NCI-H345 treated with DMSO at 0.1 percent for 48 hours (cell line): Measurements from ENCODE around the gene SLX4IP.
"Not testable (repeated sequence)": the region's sequence is repeated elsewhere in the genome, so short reads cannot be mapped to it uniquely, and the experiment has no call there.

Source experiments
- DNase-seq: peaks from one replicate; lab custom pipeline; 2025; ENCODE audit not compliant: unreplicated experiment; lab: John Stamatoyannopoulos, UW

The SLX4IP gene

DNA sequence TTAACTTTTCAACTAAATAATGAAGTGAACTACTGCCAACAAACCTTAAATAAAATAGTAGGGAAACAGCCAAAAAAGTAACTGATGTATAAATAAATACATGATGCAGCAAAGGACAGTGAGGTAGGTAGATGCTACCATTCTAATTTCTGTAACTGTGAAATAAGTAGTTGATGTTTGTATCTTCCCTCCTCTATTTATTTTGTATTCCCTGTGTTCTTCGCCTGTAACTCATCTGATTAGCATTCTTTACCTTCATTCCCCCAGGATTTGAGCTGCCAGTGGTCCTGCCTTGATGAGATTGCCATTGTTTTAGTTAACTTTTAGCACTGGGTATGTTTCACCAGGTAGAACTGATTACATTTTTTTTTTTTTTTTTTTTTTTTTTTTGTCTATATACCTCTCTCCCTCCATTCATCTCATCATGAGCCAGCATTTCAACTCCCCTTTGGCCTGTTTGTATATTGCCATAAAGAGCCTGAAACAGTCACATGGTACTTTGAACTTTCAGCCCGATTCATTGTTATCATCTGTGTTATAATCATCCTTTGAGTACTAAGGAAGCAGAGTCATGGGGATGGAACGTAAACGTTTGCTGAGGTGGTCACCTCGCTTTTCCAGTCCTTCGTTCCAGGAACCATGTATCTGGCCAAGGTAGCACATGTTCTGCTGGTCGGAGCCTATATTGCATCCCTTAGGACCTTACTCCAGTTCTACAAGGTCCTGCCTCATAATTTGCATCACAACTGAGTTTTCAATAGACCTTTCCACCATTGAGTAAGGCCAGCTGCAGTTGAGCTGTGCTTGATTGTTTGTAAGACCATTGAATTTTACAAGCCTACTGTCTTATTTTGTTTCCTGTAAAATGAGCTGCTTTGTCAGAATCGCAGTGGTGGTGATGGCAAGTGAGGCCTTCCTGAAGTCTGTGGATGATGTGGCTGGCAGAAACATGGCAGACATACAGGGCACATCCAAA is 131.1 kb downstream of the SLX4IP start:
- no peak for DNase-seq

- no peak for DNase-seq
Observed at GRCh38 chr20:10568032-10568431, 132.9 kb downstream of the SLX4IP start.

- DNase-seq, result no peak
Observed at GRCh38 chr20:10571313-10571815, 136.3 kb downstream of the SLX4IP start.

DNA sequence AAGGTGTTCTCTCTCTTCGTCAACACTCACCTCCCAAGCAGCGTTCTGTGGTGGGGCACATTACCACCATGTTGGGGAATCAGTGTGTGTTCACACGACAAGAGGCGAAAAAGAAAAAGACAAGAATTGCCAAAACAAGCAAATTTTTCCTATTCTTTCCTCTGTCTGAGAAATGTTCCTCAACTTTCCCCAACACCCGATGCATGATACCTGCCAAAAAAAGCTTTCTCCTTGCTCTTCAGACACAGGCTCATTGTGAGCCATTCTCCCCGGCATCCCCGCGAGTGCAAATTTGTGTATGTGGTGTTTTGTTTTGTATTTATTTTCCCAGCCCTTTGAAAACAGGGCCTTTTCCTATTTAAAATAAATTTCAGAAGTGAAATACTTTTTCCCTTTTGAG is 137.7 kb downstream of the SLX4IP start:
- no peak for DNase-seq

- DNase-seq, result no peak
Observed at GRCh38 chr20:10573273-10573950, 138.3 kb downstream of the SLX4IP start.

GRCh38 chr20:10573951-10574339 is 138.8 kb downstream of the SLX4IP start:
- DNase-seq, result no peak

- DNase-seq, result no peak
Observed at GRCh38 chr20:10576411-10577090, 141.4 kb downstream of the SLX4IP start.

DNA sequence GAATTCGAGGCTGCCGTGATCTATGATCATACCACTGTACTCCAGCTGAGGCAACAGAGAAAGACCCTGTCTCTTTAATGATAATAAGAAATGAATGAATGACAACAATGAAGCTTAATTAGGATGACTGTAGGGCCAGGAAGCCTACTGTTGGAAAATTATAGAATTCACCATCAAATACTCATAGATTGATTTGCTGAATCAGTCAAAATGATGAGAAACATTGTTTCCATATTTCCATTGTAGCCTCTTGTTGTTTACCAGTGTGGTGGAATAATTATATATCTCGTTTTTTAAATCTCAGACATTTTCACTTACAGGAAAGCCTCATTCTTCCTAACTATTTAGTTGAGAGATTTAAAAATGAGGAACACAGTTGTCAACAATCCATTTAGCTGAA is 142.5 kb downstream of the SLX4IP start:
- no peak for DNase-seq

DNA sequence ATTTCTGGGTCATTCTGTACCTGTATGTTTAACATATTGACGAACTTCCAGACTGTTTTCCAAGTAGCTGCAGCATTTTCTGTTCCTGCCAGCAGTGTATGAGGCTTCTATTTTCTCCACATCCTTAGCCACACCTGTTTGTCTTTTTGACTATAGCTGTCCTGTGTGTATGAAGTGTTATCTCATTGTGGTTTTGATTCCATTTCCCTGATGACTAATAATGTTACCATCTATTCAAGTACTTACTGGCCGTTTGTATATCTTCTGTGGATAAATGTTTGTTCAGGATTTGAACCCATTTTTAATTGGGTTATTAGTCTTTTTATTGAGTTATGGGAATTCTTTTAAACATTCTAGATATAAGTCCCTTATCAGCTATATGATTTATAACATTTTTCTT is 143.5 kb downstream of the SLX4IP start:
- DNase-seq, result no peak

DNA sequence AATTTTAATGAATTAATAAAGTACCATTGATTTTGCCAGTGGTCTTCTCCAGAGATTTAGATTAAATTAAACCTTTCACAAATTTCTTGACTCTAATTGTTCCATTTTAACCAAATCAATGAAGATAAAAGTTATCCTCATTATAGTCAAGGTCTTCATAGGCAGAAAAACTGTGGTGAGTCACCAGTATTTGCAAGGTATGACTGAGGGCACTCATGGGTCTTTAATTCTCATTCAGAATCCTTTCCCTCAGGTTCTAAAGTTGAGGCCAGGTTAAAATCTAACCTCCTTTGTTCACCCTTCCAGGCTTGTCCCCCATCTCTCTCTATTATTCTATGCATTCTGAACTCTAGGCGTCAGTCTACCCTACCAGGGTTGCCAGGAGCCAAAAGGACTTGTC is 144.8 kb downstream of the SLX4IP start:
- DNase-seq, result no peak

GRCh38 chr20:10580700-10581099 is 145.6 kb downstream of the SLX4IP start:
- DNase-seq, result no peak

DNA sequence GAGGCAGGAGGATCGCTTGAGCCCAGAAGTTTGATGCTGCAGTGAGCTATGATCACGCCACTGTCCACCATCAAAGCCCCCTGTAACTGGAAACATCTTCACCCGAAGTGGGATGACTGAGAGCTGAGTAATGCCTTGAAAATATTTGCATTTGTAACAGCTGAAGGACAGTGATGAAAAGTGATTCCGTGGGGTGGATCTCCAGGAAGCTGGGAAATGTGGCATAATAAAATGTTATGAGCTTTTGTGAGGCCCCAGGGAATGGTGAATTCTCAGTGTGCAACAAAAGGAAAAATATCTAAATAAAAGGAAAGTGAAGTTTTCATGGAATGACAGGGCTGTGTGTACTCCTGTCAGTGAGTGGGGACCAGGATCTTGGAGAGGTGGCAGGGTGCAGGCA is 146.7 kb downstream of the SLX4IP start:
- no peak for DNase-seq

- no peak for DNase-seq
Observed at GRCh38 chr20:10584371-10584770, 149.3 kb downstream of the SLX4IP start.

GRCh38 chr20:10585308-10585707 is 150.2 kb downstream of the SLX4IP start:
- no peak for DNase-seq

DNA sequence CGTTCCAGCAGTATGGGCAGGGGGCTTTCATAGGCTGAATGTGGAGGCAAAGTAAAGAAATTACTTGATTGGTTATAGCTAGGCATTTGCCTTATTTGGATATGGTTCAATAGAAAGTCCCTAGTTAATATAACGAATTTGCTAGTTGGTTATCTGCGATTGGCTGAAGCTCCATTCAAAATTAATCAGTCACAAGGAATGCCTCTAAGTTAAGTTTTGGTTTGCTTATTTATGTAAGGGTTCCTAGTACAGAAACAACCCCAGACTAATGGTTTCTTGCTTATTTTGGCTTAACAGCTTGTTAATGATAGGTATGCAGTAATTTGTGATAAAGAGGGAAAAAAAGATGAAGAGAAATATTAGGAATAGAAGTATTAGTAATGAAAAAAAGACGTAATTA is 151.2 kb downstream of the SLX4IP start:
- DNase-seq, result no peak

GRCh38 chr20:10590446-10590845 is 155.3 kb downstream of the SLX4IP start:
- not testable (repeated sequence) for DNase-seq

DNA sequence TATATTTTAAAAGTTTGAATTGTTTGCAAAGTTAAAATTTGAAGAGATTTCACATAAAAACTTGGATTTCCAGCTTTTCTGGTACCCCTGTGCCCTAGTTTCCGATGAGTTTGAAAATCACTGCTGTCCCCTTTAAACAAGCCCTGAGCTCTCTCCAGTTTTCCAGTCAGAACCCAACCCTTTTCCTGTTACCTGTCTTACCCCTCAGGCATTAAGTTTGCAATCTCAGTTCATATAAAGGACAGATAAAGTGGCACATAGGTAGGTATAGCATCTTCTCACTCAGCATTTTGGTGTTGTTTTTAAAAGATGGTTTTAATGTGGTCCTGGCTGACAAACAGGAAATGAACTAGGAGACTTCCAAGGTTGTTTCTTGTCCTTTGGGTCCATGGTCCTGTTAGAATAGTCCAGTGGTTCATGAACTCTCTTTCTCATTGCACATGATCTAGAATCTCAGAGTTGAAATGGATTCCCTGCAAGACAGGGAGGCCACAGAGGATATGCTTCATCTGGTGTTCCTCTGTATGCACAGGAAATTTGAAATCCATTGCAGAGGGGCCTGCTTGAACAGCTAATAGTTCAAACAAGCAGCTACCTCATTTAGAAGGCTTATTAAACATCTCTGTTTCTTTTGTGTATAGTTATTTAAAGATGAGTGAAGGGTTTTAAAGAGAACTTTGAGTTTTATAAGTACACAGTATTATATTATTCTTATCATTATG is 156.0 kb downstream of the SLX4IP start:
- no peak for DNase-seq

DNA sequence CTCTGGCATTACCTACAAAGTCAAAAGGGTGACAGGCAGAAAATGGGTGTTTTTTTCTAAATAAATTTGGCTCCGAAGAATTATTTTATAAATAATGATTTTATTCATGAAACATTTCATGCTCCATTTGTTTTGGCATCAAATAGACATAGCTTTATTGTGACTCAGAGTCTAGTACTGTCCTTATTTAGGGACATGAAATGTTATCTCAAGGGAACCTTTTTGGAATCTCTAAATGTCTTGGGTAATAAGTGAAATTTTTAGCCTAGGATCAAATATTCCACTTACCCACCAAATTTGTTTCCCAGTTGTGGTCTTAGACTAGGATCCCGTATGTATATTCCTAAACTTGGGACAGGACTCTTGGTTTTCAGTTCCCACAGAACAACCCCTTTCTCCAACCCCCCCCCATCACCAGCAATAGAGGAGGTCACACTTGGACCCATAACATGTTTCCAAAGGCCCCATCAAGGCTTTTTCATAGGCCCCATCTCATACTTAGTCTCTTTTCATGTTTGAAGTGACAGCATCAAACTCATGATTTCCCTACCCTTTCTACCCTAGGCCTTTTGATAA is 156.9 kb downstream of the SLX4IP start:
- DNase-seq, result no peak

- DNase-seq, result no peak
Observed at GRCh38 chr20:10594296-10594868, 159.3 kb downstream of the SLX4IP start.

- no peak for DNase-seq
Observed at GRCh38 chr20:10595266-10595665, 160.2 kb downstream of the SLX4IP start.
